ENCODE measurements around the gene PARP8. TPM values are rescaled to one million over a fixed set of nuclear protein-coding genes. Genes with fewer than 3 reads are reported as not detected.

PARP8 gene
- total RNA-seq, 1 experiment from 2014 or later: 23.2 TPM

- no peak for TF ChIP-seq ZNF512 (CRISPR knock-in tag; IDR thresholded peaks at IDR 0.05; ENCODE audit: borderline replicate concordance)
Measured at GRCh38 chr5:50730336-50730735, 63.9 kb downstream of the PARP8 start (continued).

- no peaks in the 10 kb centered on the region for H3K27me3 Mint-ChIP-seq (ENCODE audit: low read depth)
- H3K36me3 Mint-ChIP-seq: no peaks in the 10 kb centered on the region
- H3K4me3 Mint-ChIP-seq: no peak overlapping the region
- ChIA-PET POLR2A (no interaction called here), CTCF (no interaction called here)
- ATAC-seq: no peak
- DNase-seq (ENCODE audit: low spot score): no peak
- no peak for TF ChIP-seq AFF4 (CRISPR knock-in tag; IDR thresholded peaks at IDR 0.05; ENCODE audit: borderline replicate concordance)
- TF ChIP-seq ELF4 (CRISPR knock-in tag; IDR thresholded peaks at IDR 0.05; ENCODE audit: low read depth): no peak
- TF ChIP-seq ZNF263 (CRISPR knock-in tag; IDR thresholded peaks at IDR 0.05; ENCODE audit: low read depth): no peak
- no peak for TF ChIP-seq ZSCAN18 (CRISPR knock-in tag; IDR thresholded peaks at IDR 0.05)
- TF ChIP-seq E2F5 (CRISPR knock-in tag; IDR thresholded peaks at IDR 0.05): no peak
- H3K9me3 Mint-ChIP-seq: no peaks in the 10 kb centered on the region
- H3K27ac Mint-ChIP-seq: no peak overlapping the region
- H3K4me1 Mint-ChIP-seq: peaks cover 51% of the 10 kb centered on the region
Measured at GRCh38 chr5:50730841-50731240, 64.4 kb downstream of the PARP8 start.

GRCh38 chr5:50733741-50734140, 67.3 kb downstream of the PARP8 start:
- Mint-ChIP-seq H3K9me3 (no peaks in the 10 kb centered on the region), H3K27me3 (ENCODE audit: low read depth) (no peaks in the 10 kb centered on the region), H3K4me3 (no peak overlapping the region), H3K4me1 (peaks cover 54% of the 10 kb centered on the region), H3K36me3 (no peaks in the 10 kb centered on the region), H3K27ac (no peak overlapping the region)
- CTCF ChIA-PET: interaction anchor here (1.5 kb wide), 1 partner anchor 9 kb away, joined by 4 read pairs; no protein-coding TSS in a partner anchor
- POLR2A ChIA-PET: no interaction called here
- DNase-seq (ENCODE audit: low spot score): no peak
- ATAC-seq: no peak
- no peak for TF ChIP-seq ZNF532 (CRISPR knock-in tag; IDR thresholded peaks at IDR 0.05; ENCODE audit: borderline replicate concordance)
- TF ChIP-seq CTCF (IDR thresholded peaks at IDR 0.05): no peak

Measured in WTC11 (cell line).